Gastrocnemius medialis (tissue), 4 donors: ENCODE results near the gene NEBL. TPM values are rescaled to one million over a fixed set of nuclear protein-coding genes. Genes with fewer than 3 reads are reported as not detected.
"Not testable (repeated sequence)": the region's sequence is repeated elsewhere in the genome, so short reads cannot be mapped to it uniquely, and the experiment has no call there.

Experiments used
- ATAC-seq, 2 donors: fragments of 150-250 bp; one replicate each; pipeline ENCODE4 v1.9.1; 2016
- DNase-seq, 2 donors: peaks; one replicate each; pipeline ENCODE4 v3.0.0-alpha.2; 2019
- H3K27ac ChIP-seq, 4 donors: fragments of 200-600 bp; sonication (generic); 1 replicate in 1 of 4; 2 replicates in 3 of 4; pipeline ENCODE4 v1.5.1; 2016 to 2018; ENCODE audit warnings: mild to moderate bottlenecking in 2 of 4, moderate library complexity in 1 of 4
- H3K27me3 ChIP-seq, 3 donors: fragments of 200-600 bp; sonication (generic) in 2 of 3; 1 replicate in 1 of 3; 2 replicates in 2 of 3; pipeline versions ENCODE4 v1.5.1 to v1.6.0; 2016 to 2019; ENCODE audit warnings: mild to moderate bottlenecking in 1 of 3, moderate library complexity in 1 of 3
- H3K36me3 ChIP-seq, 2 donors: fragments of 200-600 bp; sonication (generic) in 1 of 2; one replicate each; pipeline ENCODE4 v1.5.1; 2017 to 2018
- H3K4me1 ChIP-seq, 2 donors: fragments of 200-600 bp; sonication (generic) in 1 of 2; one replicate each; pipeline ENCODE4 v1.5.1; 2016 to 2017; ENCODE audit warnings: mild to moderate bottlenecking in 2 of 2
- H3K4me3 ChIP-seq, 4 donors: fragments of 200-600 bp; sonication (generic) in 3 of 4; 1 replicate in 1 of 4; 2 replicates in 3 of 4; pipeline ENCODE4 v1.5.1; 2016 to 2019; ENCODE audit warnings: mild to moderate bottlenecking in 2 of 4
- H3K9me3 ChIP-seq, 3 donors: fragments of 200-600 bp; sonication (generic) in 2 of 3; 1 replicate in 1 of 3; 2 replicates in 2 of 3; pipeline ENCODE4 v1.5.1; 2016 to 2019
- CTCF ChIP-seq, 5 experiments: fragments of 450-650 bp in 3 of 5; fragments of 200-600 bp in 2 of 5; sonication (generic) in 2 of 5; IDR thresholded peaks in 4 of 5; conservative IDR thresholded peaks in 1 of 5; 1 replicate in 4 of 5; 2 replicates in 1 of 5; pipeline ENCODE4 v1.5.1; 2016 to 2019; ENCODE audit warnings: antibody characterized with exemption in 5 of 5, mild to moderate bottlenecking in 3 of 5, moderate library complexity in 3 of 5
- POLR2A ChIP-seq, 2 donors: fragments of 450-650 bp; IDR thresholded peaks; one replicate each; pipeline ENCODE4 v1.6.1; 2017; ENCODE audit warnings: antibody characterized with exemption in 2 of 2, mild to moderate bottlenecking in 2 of 2, moderate library complexity in 2 of 2
- in situ Hi-C, 4 donors: fragments of 200-750 bp; cut with MboI; loops; one replicate each; pipeline versions ENCODE4 v1.15.0 to v1.8.0; 2017; ENCODE audit warnings: low sequenced_read_pairs in 4 of 4
- intact Hi-C: fragments of 100-400 bp; cut with DNase I; formaldehyde crosslinking; loops from one replicate; pipeline ENCODE4 v1.15.1; 2023; ENCODE audit warnings: low total_unique reads
- total RNA-seq, 4 donors: library from RNA; depleted of rRNA; stranded (reverse); fragments of >200 nt; gene quantifications; one replicate each; pipeline versions ENCODE4 v1.1.0 to v1.2.3, GENCODE V29; 2016

Gene NEBL
- 1 to 10 TPM; 1.6 to 2.7 (median 2.5) TPM for total RNA-seq

- ATAC-seq: no peak
- Histone ChIP-seq H3K27ac (no peak within 1 kb of the TSS), H3K4me3 (no peak within 1 kb of the TSS), H3K4me1 (no peaks in the 10 kb centered on the region), H3K27me3 (no peaks in the 10 kb centered on the region), H3K9me3 (no peaks in the 10 kb centered on the region), H3K36me3 (no peaks in the 10 kb centered on the region)
- no peak for TF ChIP-seq POLR2A (IDR thresholded peaks at IDR 0.05)
- TF ChIP-seq CTCF (IDR thresholded peaks at IDR 0.05 in 4 of 5, conservative IDR thresholded peaks at IDR 0.05 in 1 of 5): no peak
- intact Hi-C loops (no loop called here), in situ Hi-C loops (no loop called here)
- DNase-seq: no peak
These were observed at the start of gene NEBL for GRCh38 chr10:20897146-20897825. Gene NEBL (minus strand): TSS chr10:20897311. CDS start chr10:20897205, 106 bp downstream.

- Histone ChIP-seq H3K27me3 (no peaks in the 10 kb centered on the region), H3K4me1 (no peaks in the 10 kb centered on the region), H3K9me3 (no peaks in the 10 kb centered on the region), H3K27ac (no peak overlapping the region), H3K4me3 (no peak overlapping the region), H3K36me3 (no peaks in the 10 kb centered on the region)
- no peak for DNase-seq
- no peak for ATAC-seq
- intact Hi-C loops (no loop called here), in situ Hi-C loops (no loop called here)
- TF ChIP-seq POLR2A (IDR thresholded peaks at IDR 0.05) (no peak), CTCF (IDR thresholded peaks at IDR 0.05 in 4 of 5, conservative IDR thresholded peaks at IDR 0.05 in 1 of 5) (no peak)
These were observed 48.6 kb upstream of the NEBL start for GRCh38 chr10:20945546-20946332.

GRCh38 chr10:20944789-20945502 is 47.8 kb upstream of the NEBL start:
- no peak overlapping the region for H3K27ac ChIP-seq
- in situ Hi-C loops: no loop called here
- H3K4me1 ChIP-seq: no peaks in the 10 kb centered on the region
- no peaks in the 10 kb centered on the region for H3K27me3 ChIP-seq
- H3K36me3 ChIP-seq: no peaks in the 10 kb centered on the region
- no peak for TF ChIP-seq POLR2A (IDR thresholded peaks at IDR 0.05)
- no peak overlapping the region for H3K4me3 ChIP-seq
- intact Hi-C loops: no loop called here
- no peaks in the 10 kb centered on the region for H3K9me3 ChIP-seq
- ATAC-seq (no peak), DNase-seq (no peak)

- H3K27ac ChIP-seq, H3K9me3 ChIP-seq, ATAC-seq, H3K27me3 ChIP-seq, H3K4me1 ChIP-seq, H3K4me3 ChIP-seq, in situ Hi-C loops, intact Hi-C loops, H3K36me3 ChIP-seq, DNase-seq: not testable (repeated sequence)
These were observed 42.3 kb upstream of the NEBL start for GRCh38 chr10:20939414-20939813.

- Histone ChIP-seq H3K36me3 (no peaks in the 10 kb centered on the region), H3K4me1 (no peaks in the 10 kb centered on the region), H3K27me3 (no peaks in the 10 kb centered on the region), H3K4me3 (no peak overlapping the region), H3K27ac (no peak overlapping the region), H3K9me3 (no peaks in the 10 kb centered on the region)
- DNase-seq: no peak
- intact Hi-C loops: no loop called here
- TF ChIP-seq CTCF (IDR thresholded peaks at IDR 0.05 in 4 of 5, conservative IDR thresholded peaks at IDR 0.05 in 1 of 5): no peak
- TF ChIP-seq POLR2A (IDR thresholded peaks at IDR 0.05): no peak
- in situ Hi-C loops: no loop called here
- no peak for ATAC-seq
These were observed 39.3 kb upstream of the NEBL start for GRCh38 chr10:20936396-20936795.
